GM23338 (cell line): Measurements from ENCODE around the gene ARHGAP10.

Experiments
- CREB1 ChIP-seq: fragments of 250-450 bp; sonication (Bioruptor Pico); IDR thresholded peaks from 2 replicates; pipeline ENCODE4 v1.5.0; 2020; ENCODE audit warnings: low read depth, mild to moderate bottlenecking, moderate library complexity
- CTCF ChIP-seq, 2 experiments: fragments of 200-600 bp in 1 of 2; sonication (generic) in 1 of 2; conservative IDR thresholded peaks; 2 replicates each; pipeline versions ENCODE4 v1.5.1 to v1.6.1; 2016 to 2017; ENCODE audit warnings: antibody characterized with exemption in 2 of 2, low read depth in 2 of 2, mild to moderate bottlenecking in 2 of 2, moderate library complexity in 1 of 2
- EZH2 ChIP-seq: fragments of 200-600 bp; sonication (generic); IDR thresholded peaks from one replicate; pipeline ENCODE4 v1.8.0; 2017; ENCODE audit warnings: antibody characterized with exemption, mild to moderate bottlenecking, low read depth; ENCODE audit not compliant: unreplicated experiment
- EZH2phosphoT487 ChIP-seq: fragments of 200-600 bp; sonication (generic); IDR thresholded peaks from one replicate; pipeline ENCODE4 v1.8.1; 2018; ENCODE audit warnings: antibody characterized with exemption; ENCODE audit not compliant: unreplicated experiment
- JUNB ChIP-seq: IDR thresholded peaks from one replicate; pipeline ENCODE4 v1.6.1; 2016; ENCODE audit warnings: antibody characterized with exemption; ENCODE audit not compliant: unreplicated experiment
- POLR2AphosphoS5 ChIP-seq: IDR thresholded peaks from 2 replicates; pipeline ENCODE4 v1.6.1; 2016; ENCODE audit warnings: antibody characterized with exemption, low read depth
- ZNF331 ChIP-seq: fragments of 250-450 bp; sonication (Bioruptor Pico); IDR thresholded peaks from 2 replicates; pipeline ENCODE4 v1.5.0; 2020; ENCODE audit warnings: low read depth, mild to moderate bottlenecking, moderate library complexity
- TF ChIP-seq, protein P1 (sequence below): IDR thresholded peaks from one replicate; pipeline ENCODE4 v1.6.1; 2018; ENCODE audit warnings: antibody characterized with exemption; ENCODE audit not compliant: unreplicated experiment
- TF ChIP-seq, protein P2 (sequence below): IDR thresholded peaks from 2 replicates; pipeline ENCODE4 v1.6.1; 2016; ENCODE audit warnings: antibody characterized with exemption

DNA sequence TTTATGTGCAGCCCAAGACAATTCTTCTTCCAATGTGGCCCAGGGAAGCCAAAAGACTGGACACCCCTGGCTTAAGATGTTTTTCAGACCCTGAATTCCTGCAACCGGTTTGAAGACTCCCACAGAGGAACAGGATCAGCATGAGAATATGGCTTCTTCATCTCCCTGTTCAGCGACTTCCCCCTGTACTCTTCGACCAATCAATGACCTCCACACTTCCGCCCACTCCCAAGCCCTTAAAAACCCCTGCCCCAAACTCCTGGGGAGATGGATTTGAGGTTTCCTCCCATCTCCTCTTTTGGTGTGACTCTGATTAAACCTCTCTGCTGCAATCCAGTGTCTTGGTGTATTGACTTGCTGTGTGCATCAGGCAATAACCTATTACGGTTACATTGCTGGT, 365.9 kb downstream of the ARHGAP10 start:
- TF ChIP-seq CTCF (conservative IDR thresholded peaks at IDR 0.05; ENCODE audit: low read depth in 2 of 2), result no peak
- TF ChIP-seq POLR2AphosphoS5, result no peak
- no peak for TF ChIP-seq CREB1 (CRISPR knock-in tag)
- no peak for TF ChIP-seq EZH2
- no peak for TF ChIP-seq EZH2phosphoT487
- TF ChIP-seq, protein P1, sequence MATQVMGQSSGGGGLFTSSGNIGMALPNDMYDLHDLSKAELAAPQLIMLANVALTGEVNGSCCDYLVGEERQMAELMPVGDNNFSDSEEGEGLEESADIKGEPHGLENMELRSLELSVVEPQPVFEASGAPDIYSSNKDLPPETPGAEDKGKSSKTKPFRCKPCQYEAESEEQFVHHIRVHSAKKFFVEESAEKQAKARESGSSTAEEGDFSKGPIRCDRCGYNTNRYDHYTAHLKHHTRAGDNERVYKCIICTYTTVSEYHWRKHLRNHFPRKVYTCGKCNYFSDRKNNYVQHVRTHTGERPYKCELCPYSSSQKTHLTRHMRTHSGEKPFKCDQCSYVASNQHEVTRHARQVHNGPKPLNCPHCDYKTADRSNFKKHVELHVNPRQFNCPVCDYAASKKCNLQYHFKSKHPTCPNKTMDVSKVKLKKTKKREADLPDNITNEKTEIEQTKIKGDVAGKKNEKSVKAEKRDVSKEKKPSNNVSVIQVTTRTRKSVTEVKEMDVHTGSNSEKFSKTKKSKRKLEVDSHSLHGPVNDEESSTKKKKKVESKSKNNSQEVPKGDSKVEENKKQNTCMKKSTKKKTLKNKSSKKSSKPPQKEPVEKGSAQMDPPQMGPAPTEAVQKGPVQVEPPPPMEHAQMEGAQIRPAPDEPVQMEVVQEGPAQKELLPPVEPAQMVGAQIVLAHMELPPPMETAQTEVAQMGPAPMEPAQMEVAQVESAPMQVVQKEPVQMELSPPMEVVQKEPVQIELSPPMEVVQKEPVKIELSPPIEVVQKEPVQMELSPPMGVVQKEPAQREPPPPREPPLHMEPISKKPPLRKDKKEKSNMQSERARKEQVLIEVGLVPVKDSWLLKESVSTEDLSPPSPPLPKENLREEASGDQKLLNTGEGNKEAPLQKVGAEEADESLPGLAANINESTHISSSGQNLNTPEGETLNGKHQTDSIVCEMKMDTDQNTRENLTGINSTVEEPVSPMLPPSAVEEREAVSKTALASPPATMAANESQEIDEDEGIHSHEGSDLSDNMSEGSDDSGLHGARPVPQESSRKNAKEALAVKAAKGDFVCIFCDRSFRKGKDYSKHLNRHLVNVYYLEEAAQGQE, result no peak
- no peak for TF ChIP-seq JUNB
- no peak for TF ChIP-seq ZNF331 (CRISPR knock-in tag)
- TF ChIP-seq, protein P2, sequence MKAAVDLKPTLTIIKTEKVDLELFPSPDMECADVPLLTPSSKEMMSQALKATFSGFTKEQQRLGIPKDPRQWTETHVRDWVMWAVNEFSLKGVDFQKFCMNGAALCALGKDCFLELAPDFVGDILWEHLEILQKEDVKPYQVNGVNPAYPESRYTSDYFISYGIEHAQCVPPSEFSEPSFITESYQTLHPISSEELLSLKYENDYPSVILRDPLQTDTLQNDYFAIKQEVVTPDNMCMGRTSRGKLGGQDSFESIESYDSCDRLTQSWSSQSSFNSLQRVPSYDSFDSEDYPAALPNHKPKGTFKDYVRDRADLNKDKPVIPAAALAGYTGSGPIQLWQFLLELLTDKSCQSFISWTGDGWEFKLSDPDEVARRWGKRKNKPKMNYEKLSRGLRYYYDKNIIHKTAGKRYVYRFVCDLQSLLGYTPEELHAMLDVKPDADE, result no peak
